ENCODE results near the gene DOCK1. TPM values are rescaled to one million over a fixed set of nuclear protein-coding genes. Genes with fewer than 3 reads are reported as not detected.

The DOCK1 gene
- total and polyA plus RNA-seq, 2 experiments from 2014 or later: 22.8 to 45.6 TPM

GRCh38 chr10:127337801-127338200 is 432.6 kb downstream of the DOCK1 start:
- no peaks in the 10 kb centered on the region for H3K79me2 ChIP-seq (ENCODE audit: insufficient read depth)
- no peak overlapping the region for H2AFZ ChIP-seq
- H4K20me1 ChIP-seq (ENCODE audit: insufficient read depth): no peaks in the 10 kb centered on the region
- H3K27ac ChIP-seq: no peak overlapping the region
- H3F3A ChIP-seq (ENCODE audit: insufficient read depth): no peaks in the 10 kb centered on the region
- H3K4me1 ChIP-seq (ENCODE audit: insufficient read depth): peaks cover 14% of the 10 kb centered on the region
- no peaks in the 10 kb centered on the region for H3K9me3 ChIP-seq (ENCODE audit: low read depth)
- no peak overlapping the region for H3K4me2 ChIP-seq (ENCODE audit: unreplicated experiment)
- no peak for TF ChIP-seq EZH2 (IDR thresholded peaks at IDR 0.05; ENCODE audit: insufficient read depth, poor library complexity, severe bottlenecking)
- no peak for TF ChIP-seq EZH2phosphoT487 (IDR thresholded peaks at IDR 0.05; ENCODE audit: insufficient read depth, low read depth)
- no peaks in the 10 kb centered on the region for H3K27me3 ChIP-seq (replicated peaks; ENCODE audit: insufficient read depth)
- H3K9me2 ChIP-seq (ENCODE audit: insufficient read depth): no peaks in the 10 kb centered on the region
- H3K4me3 ChIP-seq: no peak overlapping the region
- in situ Hi-C loops (cut with MboI): no loop called here
- H3K36me3 ChIP-seq (ENCODE audit: low read depth): no peaks in the 10 kb centered on the region
- DNase-seq: peak; percentile 13
- 72 to 75% methylated on average over 11 of the region's 11 CpGs for WGBS, 2 experiments (ENCODE audit: low coverage in 1 of 2, low lambda C conversion rate in 2 of 2, missing lambda C conversion rate in 2 of 2)
- H3K9ac ChIP-seq: no peak overlapping the region

- H3K27me3 ChIP-seq (replicated peaks; ENCODE audit: insufficient read depth): no peaks in the 10 kb centered on the region
- in situ Hi-C loops (cut with MboI): no loop called here
These were observed 433.3 kb downstream of the DOCK1 start for GRCh38 chr10:127338399-127339110.

GRCh38 chr10:127343821-127344220 is 438.6 kb downstream of the DOCK1 start:
- H3K27me3 ChIP-seq (replicated peaks; ENCODE audit: insufficient read depth): no peaks in the 10 kb centered on the region
- no peak overlapping the region for H3K27ac ChIP-seq
- WGBS, 2 experiments (ENCODE audit: low coverage in 1 of 2, low lambda C conversion rate in 2 of 2, missing lambda C conversion rate in 2 of 2): 94 to 95% methylated on average over 6 of the region's 6 CpGs
- no peak overlapping the region for H3K4me3 ChIP-seq
- no peaks in the 10 kb centered on the region for H3K9me3 ChIP-seq (ENCODE audit: low read depth)
- no peaks in the 10 kb centered on the region for H3F3A ChIP-seq (ENCODE audit: insufficient read depth)
- no peak overlapping the region for H3K4me2 ChIP-seq (ENCODE audit: unreplicated experiment)
- no peaks in the 10 kb centered on the region for H3K79me2 ChIP-seq (ENCODE audit: insufficient read depth)
- no peak overlapping the region for H2AFZ ChIP-seq
- DNase-seq: no peak
- TF ChIP-seq EZH2phosphoT487 (IDR thresholded peaks at IDR 0.05; ENCODE audit: insufficient read depth, low read depth): no peak
- no peak for TF ChIP-seq EZH2 (IDR thresholded peaks at IDR 0.05; ENCODE audit: insufficient read depth, poor library complexity, severe bottlenecking)
- H4K20me1 ChIP-seq (ENCODE audit: insufficient read depth): no peaks in the 10 kb centered on the region
- in situ Hi-C loops (cut with MboI): no loop called here
- no peak overlapping the region for H3K9ac ChIP-seq
- H3K4me1 ChIP-seq (ENCODE audit: insufficient read depth): peaks cover 4% of the 10 kb centered on the region
- H3K36me3 ChIP-seq (ENCODE audit: low read depth): peaks cover 5% of the 10 kb centered on the region; the same call in 1 of the 2 replicates
- no peaks in the 10 kb centered on the region for H3K9me2 ChIP-seq (ENCODE audit: insufficient read depth)

More at GRCh38 chr10:127338399-127339110, 433.3 kb downstream of the DOCK1 start:
- Histone ChIP-seq H2AFZ (no peak overlapping the region), H3K79me2 (ENCODE audit: insufficient read depth) (no peaks in the 10 kb centered on the region), H3K9me3 (ENCODE audit: low read depth) (no peaks in the 10 kb centered on the region), H3K4me2 (ENCODE audit: unreplicated experiment) (no peak overlapping the region), H4K20me1 (ENCODE audit: insufficient read depth) (no peaks in the 10 kb centered on the region), H3K36me3 (ENCODE audit: low read depth) (no peaks in the 10 kb centered on the region), H3K4me1 (ENCODE audit: insufficient read depth) (peaks cover 14% of the 10 kb centered on the region), H3K9ac (no peak overlapping the region), H3K4me3 (no peak overlapping the region), H3K27ac (no peak overlapping the region), H3F3A (ENCODE audit: insufficient read depth) (no peaks in the 10 kb centered on the region), H3K9me2 (ENCODE audit: insufficient read depth) (no peaks in the 10 kb centered on the region)
- WGBS, 2 experiments (ENCODE audit: low coverage in 1 of 2, low lambda C conversion rate in 2 of 2, missing lambda C conversion rate in 2 of 2): 37% methylated on average over 10 of the region's 10 CpGs
- no peak for TF ChIP-seq EZH2 (IDR thresholded peaks at IDR 0.05; ENCODE audit: insufficient read depth, poor library complexity, severe bottlenecking)
- TF ChIP-seq EZH2phosphoT487 (IDR thresholded peaks at IDR 0.05; ENCODE audit: insufficient read depth, low read depth): no peak
- peak; percentile 45 for DNase-seq

GRCh38 chr10:127344346-127344745 is 439.1 kb downstream of the DOCK1 start:
- in situ Hi-C loops (cut with MboI): no loop called here
- 96 to 98% methylated on average over 6 of the region's 6 CpGs for WGBS, 2 experiments (ENCODE audit: low coverage in 1 of 2, low lambda C conversion rate in 2 of 2, missing lambda C conversion rate in 2 of 2)
- no peaks in the 10 kb centered on the region for H3K4me1 ChIP-seq (ENCODE audit: insufficient read depth)
- H3K27me3 ChIP-seq (replicated peaks; ENCODE audit: insufficient read depth): no peaks in the 10 kb centered on the region
- H3K79me2 ChIP-seq (ENCODE audit: insufficient read depth): no peaks in the 10 kb centered on the region
- TF ChIP-seq EZH2 (IDR thresholded peaks at IDR 0.05; ENCODE audit: insufficient read depth, poor library complexity, severe bottlenecking) (no peak), EZH2phosphoT487 (IDR thresholded peaks at IDR 0.05; ENCODE audit: insufficient read depth, low read depth) (no peak)
- no peaks in the 10 kb centered on the region for H4K20me1 ChIP-seq (ENCODE audit: insufficient read depth)
- H3K27ac ChIP-seq: no peak overlapping the region
- H3K4me2 ChIP-seq (ENCODE audit: unreplicated experiment): no peak overlapping the region
- H3K9me2 ChIP-seq (ENCODE audit: insufficient read depth): no peaks in the 10 kb centered on the region
- H3K9ac ChIP-seq: no peak overlapping the region
- no peak overlapping the region for H3K4me3 ChIP-seq
- no peaks in the 10 kb centered on the region for H3F3A ChIP-seq (ENCODE audit: insufficient read depth)
- no peak overlapping the region for H2AFZ ChIP-seq
- no peak for DNase-seq
- peaks cover 5% of the 10 kb centered on the region; the same call in 1 of the 2 replicates for H3K36me3 ChIP-seq (ENCODE audit: low read depth)
- no peaks in the 10 kb centered on the region for H3K9me3 ChIP-seq (ENCODE audit: low read depth)
